Natural killer cell (primary cell): ENCODE data around the gene SLC17A6. TPM values are rescaled to one million over a fixed set of nuclear protein-coding genes. Genes with fewer than 3 reads are reported as not detected.

ENCODE experiments used
- ATAC-seq, 3 donors: fragments of 150-1000 bp in 2 of 3; fragments of 200-7000 bp in 1 of 3; cut with Tn5 transposase; 1 replicate in 1 of 3; 2 replicates in 2 of 3; pipeline ENCODE4 v1.10.0; 2021; ENCODE audit warnings: mild to moderate bottlenecking in 2 of 3, moderate library complexity in 2 of 3
- DNase-seq, 2 donors: peaks; one replicate each; pipeline versions ENCODE4 v3.0.0 to v3.0.0-alpha.2; 2013 to 2021; ENCODE audit warnings: mixed read lengths in 1 of 2
- H3K27ac ChIP-seq: one replicate; pipeline ENCODE4 v1.5.1; 2013; ENCODE audit warnings: mild to moderate bottlenecking, low read length
- H3K27me3 ChIP-seq: one replicate; pipeline ENCODE4 v1.6.1; 2013; ENCODE audit warnings: low read length; ENCODE audit not compliant: control insufficient read depth, insufficient read depth
- H3K36me3 ChIP-seq: one replicate; pipeline ENCODE4 v1.6.1; 2013; ENCODE audit warnings: low read length; ENCODE audit not compliant: control insufficient read depth, insufficient read depth
- H3K4me1 ChIP-seq: one replicate; pipeline ENCODE4 v1.6.1; 2013; ENCODE audit warnings: low read length; ENCODE audit not compliant: control insufficient read depth, insufficient read depth
- H3K4me3 ChIP-seq: one replicate; pipeline ENCODE4 v1.5.1; 2013; ENCODE audit warnings: low read length
- H3K9me3 ChIP-seq: one replicate; pipeline ENCODE4 v1.6.1; 2013; ENCODE audit warnings: low read length; ENCODE audit not compliant: control insufficient read depth, insufficient read depth
- H3K27ac Mint-ChIP-seq, 2 donors: one replicate each; pipeline ENCODE4 v1.8.0; 2022; ENCODE audit warnings: mild to moderate bottlenecking in 2 of 2, mixed read lengths in 2 of 2, moderate library complexity in 1 of 2
- H3K27me3 Mint-ChIP-seq, 2 donors: one replicate each; pipeline ENCODE4 v1.8.0; 2022; ENCODE audit warnings: low read depth in 2 of 2, mixed read lengths in 2 of 2
- H3K36me3 Mint-ChIP-seq: one replicate; pipeline ENCODE4 v1.8.0; 2022; ENCODE audit warnings: mixed read lengths
- H3K4me1 Mint-ChIP-seq, 2 donors: one replicate each; pipeline ENCODE4 v1.8.0; 2022; ENCODE audit warnings: mixed read lengths in 2 of 2
- H3K4me3 Mint-ChIP-seq: one replicate; pipeline ENCODE4 v1.8.0; 2022; ENCODE audit warnings: mild to moderate bottlenecking, moderate library complexity, mixed read lengths
- H3K9me3 Mint-ChIP-seq, 2 donors: one replicate each; pipeline ENCODE4 v1.8.0; 2022; ENCODE audit warnings: mixed read lengths in 2 of 2
- WGBS: methylation state at CpG from one replicate; pipeline ENCODE4 v1.1.7; 2013; ENCODE audit warnings: missing lambda C conversion rate; ENCODE audit not compliant: insufficient coverage; 5-methylcytosine and 5-hydroxymethylcytosine counted together
- intact Hi-C: fragments of 100-400 bp; cut with micrococcal nuclease; formaldehyde crosslinking; loops from one replicate; pipeline ENCODE4 v1.14.2; 2022
- total RNA-seq, 4 donors: library from RNA; stranded (reverse); fragments of 120-200 nt in 1 of 4; gene quantifications; one replicate each; pipeline versions ENCODE4 v1.2.3 to v1.2.4, GENCODE V29; 2013 to 2022
- TF ChIP-seq, protein P1 (sequence below): fragments of 200-600 bp; IDR thresholded peaks from one replicate; pipeline ENCODE4 v1.8.0; 2022; ENCODE audit warnings: antibody characterized with exemption

Gene SLC17A6
- total RNA-seq, 3 donors from 2014 or later (not counting 1 experiment from before 2014, with no cell fraction given) = not detected

DNA sequence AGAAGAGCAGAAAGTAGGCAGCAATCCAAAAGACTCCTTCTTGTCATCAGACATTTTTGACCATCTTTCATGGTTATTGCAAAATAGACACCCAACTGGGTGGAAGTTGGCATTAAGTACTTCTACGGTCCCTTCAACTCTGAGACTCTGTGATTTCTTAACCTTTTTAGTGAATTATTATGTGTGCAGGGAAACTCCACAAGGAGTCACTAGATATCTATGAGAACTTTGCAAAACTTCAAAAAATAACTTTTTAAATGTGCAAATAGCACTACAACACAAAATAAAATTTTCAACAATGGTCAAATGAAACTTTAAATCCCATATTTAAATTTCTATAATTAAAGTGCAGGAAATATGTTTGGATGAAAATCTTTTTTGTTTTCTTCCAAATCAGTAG lies 88.7 kb downstream of the SLC17A6 start:
- no peak for ATAC-seq

More for the DNA sequence above, 88.7 kb downstream of the SLC17A6 start:
- Mint-ChIP-seq H3K36me3 (no peaks in the 10 kb centered on the region), H3K4me1 (no peaks in the 10 kb centered on the region), H3K4me3 (no peak overlapping the region), H3K27ac (no peak overlapping the region), H3K27me3 (peaks cover under 1 to 2% of the 10 kb centered on the region in 2 donors), H3K9me3 (peaks cover 2 to 3% of the 10 kb centered on the region in 2 donors)
- no peak overlapping the region for H3K27ac ChIP-seq
- 100% methylated on average over 1 of the region's 1 CpG for WGBS
- no peaks in the 10 kb centered on the region for H3K36me3 ChIP-seq
- H3K9me3 ChIP-seq = no peaks in the 10 kb centered on the region
- no peak for DNase-seq
- H3K4me1 ChIP-seq = no peaks in the 10 kb centered on the region
- H3K27me3 ChIP-seq = no peaks in the 10 kb centered on the region
- intact Hi-C loops = no loop called here
- no peak overlapping the region for H3K4me3 ChIP-seq
- TF ChIP-seq, protein P1, sequence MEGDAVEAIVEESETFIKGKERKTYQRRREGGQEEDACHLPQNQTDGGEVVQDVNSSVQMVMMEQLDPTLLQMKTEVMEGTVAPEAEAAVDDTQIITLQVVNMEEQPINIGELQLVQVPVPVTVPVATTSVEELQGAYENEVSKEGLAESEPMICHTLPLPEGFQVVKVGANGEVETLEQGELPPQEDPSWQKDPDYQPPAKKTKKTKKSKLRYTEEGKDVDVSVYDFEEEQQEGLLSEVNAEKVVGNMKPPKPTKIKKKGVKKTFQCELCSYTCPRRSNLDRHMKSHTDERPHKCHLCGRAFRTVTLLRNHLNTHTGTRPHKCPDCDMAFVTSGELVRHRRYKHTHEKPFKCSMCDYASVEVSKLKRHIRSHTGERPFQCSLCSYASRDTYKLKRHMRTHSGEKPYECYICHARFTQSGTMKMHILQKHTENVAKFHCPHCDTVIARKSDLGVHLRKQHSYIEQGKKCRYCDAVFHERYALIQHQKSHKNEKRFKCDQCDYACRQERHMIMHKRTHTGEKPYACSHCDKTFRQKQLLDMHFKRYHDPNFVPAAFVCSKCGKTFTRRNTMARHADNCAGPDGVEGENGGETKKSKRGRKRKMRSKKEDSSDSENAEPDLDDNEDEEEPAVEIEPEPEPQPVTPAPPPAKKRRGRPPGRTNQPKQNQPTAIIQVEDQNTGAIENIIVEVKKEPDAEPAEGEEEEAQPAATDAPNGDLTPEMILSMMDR = no peak

Other genes with a start within 250 kb of the SLC17A6 start
- gene ANO5, start 145.3 kb upstream of the SLC17A6 start, total RNA-seq = under 1 TPM; 0.05 to 0.08 (median 0.05) TPM